GM21526 (cell line): ENCODE data around the gene LRIT2.
A peak's percentile ranks its signal among the peaks of the same experiment; 100 is the strongest.

Source experiments
- ATAC-seq: cut with Tn5 transposase; IDR thresholded peaks from one replicate; pipeline ENCODE4 v1.9.1; 2021; ENCODE audit warnings: moderate library complexity; ENCODE audit not compliant: unreplicated experiment, low FRiP score

LRIT2 gene

DNA sequence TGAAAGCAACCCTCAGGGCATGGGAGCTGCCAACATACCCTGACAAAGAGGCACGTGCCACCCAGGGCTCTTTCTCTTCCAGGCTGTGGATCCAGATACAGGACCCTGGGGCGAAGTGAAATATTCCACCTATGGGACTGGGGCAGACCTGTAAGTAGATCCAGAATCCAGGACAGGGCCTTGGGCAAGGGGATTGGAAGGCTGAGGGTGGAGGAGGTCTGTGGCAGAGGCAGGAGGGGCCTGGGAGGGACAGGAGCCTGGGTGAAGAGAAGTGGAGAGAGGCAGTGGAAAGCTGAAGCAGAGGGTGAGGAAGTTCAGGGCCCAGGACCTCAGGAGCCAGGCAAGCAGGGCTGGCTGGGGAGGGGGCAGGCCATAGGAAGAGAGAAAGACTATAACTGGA lies 13.8 kb downstream of the LRIT2 start:
- no peak for ATAC-seq

DNA sequence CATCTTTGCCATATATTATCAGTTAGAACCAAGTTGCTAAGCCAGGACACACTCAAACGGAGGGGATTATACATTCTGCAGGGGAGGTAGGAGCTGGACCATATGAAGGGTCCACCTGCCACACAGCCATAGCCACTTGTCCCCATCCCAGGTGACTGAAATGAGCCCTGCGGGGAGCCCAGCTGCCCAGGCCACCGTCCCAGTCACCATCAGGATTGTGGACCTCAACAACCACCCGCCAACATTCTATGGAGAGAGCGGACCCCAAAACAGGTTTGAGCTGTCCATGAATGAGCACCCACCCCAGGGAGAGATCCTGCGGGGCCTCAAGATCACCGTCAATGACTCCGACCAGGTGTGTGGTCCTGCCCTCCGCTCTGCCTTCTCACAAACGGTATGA lies 17.3 kb downstream of the LRIT2 start:
- no peak for ATAC-seq

DNA sequence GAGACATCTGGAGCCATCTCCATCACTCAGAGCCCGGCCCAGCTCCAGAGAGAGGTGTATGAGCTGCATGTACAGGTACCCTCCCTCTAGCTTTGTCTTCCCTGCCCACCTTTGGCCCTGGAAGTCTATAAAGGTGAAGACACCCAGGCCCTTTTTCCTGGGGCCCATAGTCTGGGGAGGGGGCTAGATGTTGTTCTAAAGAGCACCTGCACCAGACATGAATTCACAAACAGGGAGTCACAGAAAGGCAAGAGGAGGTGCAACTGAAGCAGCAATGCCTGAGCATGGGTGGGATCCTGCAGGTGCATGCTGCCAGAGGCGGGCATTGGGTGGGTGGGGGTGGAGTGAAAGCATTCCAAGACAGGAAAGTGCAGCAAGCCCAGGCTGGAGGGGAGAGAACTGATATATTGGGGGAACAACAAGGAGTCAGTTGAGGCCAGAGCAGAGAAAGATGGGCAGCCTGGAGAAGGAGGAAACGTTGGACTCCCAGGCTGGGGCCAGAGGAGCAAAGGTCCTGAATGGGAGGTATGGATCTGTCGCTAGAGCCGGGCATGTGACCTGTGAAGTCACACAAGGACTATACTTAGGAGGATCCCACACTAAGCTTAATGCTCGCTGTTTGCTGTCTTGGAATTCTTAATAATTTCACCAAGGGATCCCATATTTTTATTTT lies 19.4 kb downstream of the LRIT2 start:
- no peak for ATAC-seq

- peak; percentile 88 for ATAC-seq
Measured at GRCh38 chr10:84205049-84205852, 20.1 kb downstream of the LRIT2 start.

GRCh38 chr10:84204610-84205009 lies 20.7 kb downstream of the LRIT2 start:
- ATAC-seq: no peak

GRCh38 chr10:84204122-84204521 lies 21.2 kb downstream of the LRIT2 start:
- ATAC-seq: peak; percentile 66

DNA sequence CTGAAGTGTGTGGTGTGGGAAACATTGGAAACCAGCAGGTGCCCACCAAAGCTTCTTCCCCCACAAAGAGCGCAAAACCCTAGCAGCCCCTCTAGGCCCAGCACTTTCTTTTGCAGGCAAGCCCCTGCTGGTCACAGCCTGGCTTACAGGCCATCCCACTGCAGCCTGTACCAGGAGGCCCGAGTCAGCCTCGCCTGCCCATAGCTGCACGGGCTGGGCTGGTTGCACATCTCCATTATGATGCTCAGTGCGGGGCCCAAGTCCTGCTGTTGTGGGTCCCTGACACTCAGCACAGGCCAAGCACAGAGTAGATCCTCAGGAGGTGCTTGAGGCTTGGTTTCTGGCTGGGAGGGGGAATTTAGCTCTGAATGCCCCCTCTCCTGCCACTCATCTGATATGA lies 23.0 kb downstream of the LRIT2 start:
- ATAC-seq: no peak

GRCh38 chr10:84201682-84202081 lies 23.7 kb downstream of the LRIT2 start:
- ATAC-seq: no peak

DNA sequence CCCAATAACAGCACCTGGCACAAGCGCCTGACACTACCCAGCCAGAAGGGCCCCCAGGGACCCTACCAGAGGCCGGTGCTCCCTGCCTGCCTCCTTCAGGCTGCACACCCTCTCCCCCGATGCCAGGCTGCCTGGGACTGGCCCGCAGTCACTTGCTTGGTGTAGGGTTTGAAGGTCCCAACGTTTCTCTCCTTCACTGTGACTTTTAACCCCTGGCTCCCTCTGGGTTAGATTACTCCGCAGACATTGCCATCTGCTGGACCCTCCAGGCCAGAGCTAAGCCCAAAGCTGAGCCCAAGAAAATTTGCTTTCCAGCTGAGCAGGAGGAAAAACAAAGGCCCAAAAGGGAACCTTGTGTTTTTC lies 24.1 kb downstream of the LRIT2 start:
- no peak for ATAC-seq

- ATAC-seq: no peak
Measured at GRCh38 chr10:84200537-84201243, 24.7 kb downstream of the LRIT2 start.

GRCh38 chr10:84198206-84198915 lies 27.0 kb downstream of the LRIT2 start:
- no peak for ATAC-seq

DNA sequence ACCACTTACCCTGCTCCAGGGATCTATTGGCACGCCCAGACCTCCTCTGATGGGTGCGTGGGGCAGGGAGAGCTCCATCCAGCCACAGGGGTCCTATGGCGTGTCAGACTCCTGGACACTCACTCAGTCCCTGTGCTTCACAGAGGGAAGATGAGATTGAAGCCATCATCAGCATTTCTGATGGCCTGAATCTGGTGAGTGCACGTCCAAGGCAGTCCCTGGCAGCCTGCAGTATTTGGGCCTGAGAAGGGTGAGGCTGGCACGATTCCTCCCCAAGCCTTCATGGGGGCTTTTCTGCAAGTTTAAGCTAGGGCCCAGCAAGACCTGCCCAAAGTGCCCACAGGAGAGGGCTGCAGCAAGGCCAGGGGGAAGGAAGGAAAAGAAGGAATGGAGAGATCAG lies 27.7 kb downstream of the LRIT2 start:
- ATAC-seq: no peak

- no peak for ATAC-seq
Measured at GRCh38 chr10:84196941-84197340, 28.4 kb downstream of the LRIT2 start.

DNA sequence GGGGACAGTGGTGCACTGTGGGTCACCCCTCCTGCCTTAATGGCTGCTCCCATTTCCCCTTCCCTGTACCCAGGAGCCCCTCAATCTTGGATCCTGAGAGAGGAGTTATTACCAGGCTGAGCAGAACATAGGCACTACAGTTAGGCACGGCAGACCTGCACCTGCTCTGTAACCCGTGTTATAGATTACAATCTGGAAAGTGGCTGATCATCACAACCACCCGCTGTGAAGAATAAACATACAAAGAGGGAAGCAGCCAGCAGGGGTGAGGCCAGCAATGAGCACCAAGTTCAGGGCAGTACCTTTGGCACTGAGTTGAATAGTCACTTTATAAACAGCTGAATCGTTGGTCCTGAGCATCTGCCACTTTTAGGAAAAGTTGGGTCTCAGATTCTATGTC lies 29.3 kb downstream of the LRIT2 start:
- no peak for ATAC-seq

GRCh38 chr10:84195044-84195830 lies 30.1 kb downstream of the LRIT2 start:
- ATAC-seq: no peak

GRCh38 chr10:84194424-84195043 lies 30.8 kb downstream of the LRIT2 start, which contains the start of gene CDHR1:
TSS of gene CDHR1 (plus strand) at chr10:84194537. CDS start at chr10:84194761, 224 bp downstream.
- peak; percentile 69 for ATAC-seq

DNA sequence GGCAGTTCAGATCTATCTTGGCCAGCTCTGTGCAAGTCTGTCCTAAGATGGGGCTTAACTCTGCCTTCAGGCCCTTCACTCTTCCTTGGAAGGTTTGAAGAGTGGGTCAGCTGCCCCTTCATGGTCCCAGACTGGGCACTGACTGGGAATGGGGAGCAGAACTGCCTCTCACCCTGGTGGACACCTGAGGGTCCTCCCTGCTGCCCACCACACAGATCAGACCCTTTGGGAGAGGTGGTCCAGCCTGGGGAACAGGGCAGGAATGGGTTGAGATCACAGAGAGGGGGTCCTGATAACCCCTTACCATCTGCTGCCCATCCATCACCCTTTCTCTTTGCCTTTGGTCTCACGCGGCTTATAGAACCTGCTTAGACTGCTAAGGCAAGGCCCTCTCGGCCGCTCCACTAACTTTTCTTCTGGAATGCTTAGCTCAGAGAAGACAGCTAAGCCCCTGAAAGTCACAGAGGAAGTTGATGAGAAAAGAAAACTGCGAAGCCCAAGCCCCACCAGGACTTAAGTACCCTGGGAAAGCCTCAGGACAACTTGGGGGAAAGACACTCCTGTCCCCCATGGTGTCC lies 31.4 kb downstream of the LRIT2 start:
- no peak for ATAC-seq

DNA sequence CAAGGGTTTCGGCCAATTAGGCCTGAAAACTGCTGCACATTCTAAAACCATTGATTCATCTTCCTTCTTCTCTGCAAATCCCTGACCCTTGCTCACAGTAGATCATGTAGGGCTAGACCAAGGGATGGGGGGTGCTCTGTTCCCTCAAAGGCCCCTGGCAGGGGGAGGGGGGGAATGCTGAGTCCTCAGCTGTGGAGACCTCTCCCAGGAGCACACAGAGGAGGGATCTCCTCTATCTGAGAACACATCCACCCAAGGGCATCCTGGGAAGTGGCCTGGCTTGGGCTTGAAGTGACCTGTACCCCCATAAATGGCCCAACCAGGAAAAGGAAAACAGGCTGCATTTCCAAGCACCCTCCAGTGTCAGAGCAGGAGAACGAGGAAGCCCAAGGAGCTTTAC lies 32.0 kb downstream of the LRIT2 start:
- ATAC-seq: no peak

DNA sequence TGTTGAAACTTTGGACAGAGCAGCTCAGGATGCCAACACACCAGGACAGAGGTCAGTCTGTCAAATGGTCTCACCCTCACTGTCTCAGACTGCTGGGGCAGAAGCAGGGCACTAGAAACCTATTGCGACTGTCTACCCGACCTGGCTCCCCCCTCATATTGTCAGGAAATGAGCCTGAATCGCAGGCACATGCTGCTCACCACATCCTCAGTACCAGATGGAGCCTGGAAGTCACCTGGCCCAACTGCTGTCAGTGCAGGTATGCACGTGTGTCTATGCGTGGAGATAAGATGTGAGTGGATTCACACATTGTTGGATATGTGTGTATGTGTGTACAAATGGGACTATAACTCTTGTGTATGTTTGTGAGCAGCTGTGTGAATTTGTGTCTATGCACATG lies 34.2 kb downstream of the LRIT2 start:
- ATAC-seq: no peak
